HFF-Myc (cell line): ENCODE measurements around the gene BCHE.
"Not testable (repeated sequence)": the region's sequence is repeated elsewhere in the genome, so short reads cannot be mapped to it uniquely, and the experiment has no call there.

Experiments used
- DNase-seq: peaks from one replicate; pipeline ENCODE4 v3.0.0-alpha.2; 2011; ENCODE audit warnings: low read depth; ENCODE audit errors: extremely low read depth
- H3K4me3 ChIP-seq: replicated peaks from 2 replicates; pipeline ENCODE4 v1.5.1; 2011; ENCODE audit warnings: low read depth, mild to moderate bottlenecking, control low read depth, low read length
- CTCF ChIP-seq: IDR thresholded peaks from 2 replicates; pipeline ENCODE4 v1.5.1; 2012; ENCODE audit warnings: mild to moderate bottlenecking, low read depth, low read length, control low read depth; ENCODE audit errors: missing control alignments

BCHE gene

GRCh38 chr3:165820671-165821123 is 16.5 kb downstream of the BCHE start:
- H3K4me3 ChIP-seq = no peak overlapping the region
- DNase-seq = no peak
- no peak for TF ChIP-seq CTCF

- no peak for TF ChIP-seq CTCF
- DNase-seq = no peak
- H3K4me3 ChIP-seq = no peak overlapping the region
These were observed 20.0 kb downstream of the BCHE start for GRCh38 chr3:165817160-165817709.

- H3K4me3 ChIP-seq = no peak overlapping the region
- TF ChIP-seq CTCF = no peak
- DNase-seq = no peak
These were observed 21.0 kb downstream of the BCHE start for GRCh38 chr3:165816209-165816608.

DNA sequence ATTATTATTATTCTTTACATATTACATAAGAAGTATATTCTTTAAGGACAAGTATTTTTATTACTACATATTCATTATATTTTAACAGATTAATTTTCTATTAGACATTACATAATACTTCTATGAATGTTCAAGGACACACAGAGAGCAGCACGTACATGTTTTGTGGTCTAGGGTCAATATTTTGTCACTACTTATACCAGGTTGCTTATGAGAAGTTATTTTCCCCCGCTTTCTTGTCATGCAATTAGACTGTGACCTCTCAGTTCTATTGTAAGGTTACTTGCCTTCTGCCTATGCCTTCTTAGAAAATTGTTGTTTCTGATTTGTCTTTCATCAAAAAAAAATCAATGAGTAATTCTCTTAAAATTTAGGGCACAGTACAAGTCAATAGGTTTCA is 21.5 kb downstream of the BCHE start:
- no peak for DNase-seq
- no peak overlapping the region for H3K4me3 ChIP-seq
- no peak for TF ChIP-seq CTCF

- DNase-seq = no peak
- TF ChIP-seq CTCF = no peak
- H3K4me3 ChIP-seq = no peak overlapping the region
These were observed 22.8 kb downstream of the BCHE start for GRCh38 chr3:165814380-165814779.

- not testable (repeated sequence) for H3K4me3 ChIP-seq, DNase-seq
These were observed 29.3 kb downstream of the BCHE start for GRCh38 chr3:165807937-165808336.

DNA sequence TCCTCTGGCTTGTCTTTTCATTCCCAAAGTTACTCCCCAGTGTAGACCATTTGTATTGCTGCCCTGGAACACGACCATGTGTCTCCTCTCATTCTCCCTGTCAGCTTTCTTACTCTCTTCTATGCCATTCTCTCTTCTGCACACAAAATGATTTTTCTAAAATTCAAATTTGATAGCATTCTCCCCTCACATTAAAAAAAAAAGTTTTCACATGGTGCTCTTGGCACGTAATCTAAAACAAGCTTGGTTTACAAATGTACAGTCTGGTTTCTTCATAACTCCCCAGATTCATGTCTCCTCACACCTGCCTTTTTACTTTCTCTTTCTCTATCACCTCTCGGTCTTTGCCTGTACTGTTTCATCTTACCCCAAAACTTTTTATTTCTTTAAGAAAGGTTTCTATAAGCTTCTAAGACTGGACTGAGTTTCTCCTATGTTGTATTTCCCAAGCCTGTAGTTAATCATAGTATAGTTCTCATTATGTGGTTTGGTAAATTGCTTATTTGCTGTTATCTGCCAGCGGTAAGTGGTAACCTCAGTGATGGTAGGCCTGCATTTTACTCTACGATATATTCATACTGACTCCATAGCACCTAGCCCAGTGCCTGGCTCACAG is 31.2 kb downstream of the BCHE start:
- no peak overlapping the region for H3K4me3 ChIP-seq
- no peak for TF ChIP-seq CTCF
- no peak for DNase-seq
